Keratinocyte (primary cell): ENCODE measurements around the gene DISC1. TPM values are rescaled to one million over a fixed set of nuclear protein-coding genes. Genes with fewer than 3 reads are reported as not detected.
"Not testable (repeated sequence)": the region's sequence is repeated elsewhere in the genome, so short reads cannot be mapped to it uniquely, and the experiment has no call there.

Experiments used
- DNase-seq: peaks from one replicate; pipeline ENCODE4 v3.0.0-alpha.2; 2011; ENCODE audit warnings: low read depth, missing footprints, low spot score
- FAIRE-seq: peaks from 2 replicates; lab custom pipeline; 2011; peaks lifted over from hg19 to GRCh38; lab: Jason Lieb, UNC
- H2AFZ ChIP-seq: 2 replicates; pipeline ENCODE4 v1.6.0; 2012; ENCODE audit warnings: low read length, control low read depth, inconsistent platforms; ENCODE audit not compliant: control insufficient read depth
- H3K27ac ChIP-seq: 2 replicates; pipeline ENCODE4 v1.5.1; 2011; ENCODE audit warnings: low read length; ENCODE audit not compliant: control insufficient read depth, insufficient read depth
- H3K27me3 ChIP-seq: 3 replicates; pipeline ENCODE4 v1.6.0; 2011; ENCODE audit warnings: low read length; ENCODE audit not compliant: control insufficient read depth, insufficient read depth; ENCODE audit errors: extremely low read depth
- H3K36me3 ChIP-seq, 2 experiments: 2 replicates in 1 of 2; 3 replicates in 1 of 2; pipeline ENCODE4 v1.5.1; 2011; ENCODE audit warnings: low read length in 2 of 2, mild to moderate bottlenecking in 1 of 2; ENCODE audit not compliant: control insufficient read depth in 2 of 2, insufficient read depth in 2 of 2; ENCODE audit errors: extremely low read depth in 1 of 2
- H3K4me1 ChIP-seq: 3 replicates; pipeline ENCODE4 v1.5.1; 2011; ENCODE audit warnings: low read length; ENCODE audit not compliant: control insufficient read depth, insufficient read depth; ENCODE audit errors: extremely low read depth
- H3K4me2 ChIP-seq: 3 replicates; pipeline ENCODE4 v1.6.0; 2011; ENCODE audit warnings: low read depth, low read length; ENCODE audit not compliant: control insufficient read depth, insufficient read depth; ENCODE audit errors: extremely low read depth
- H3K4me3 ChIP-seq, 3 experiments: fragments of 200-600 bp in 1 of 3; sonication (generic) in 1 of 3; 2 replicates in 2 of 3; 3 replicates in 1 of 3; pipeline ENCODE4 v1.5.1; 2011 to 2016; ENCODE audit warnings: low read length in 3 of 3, mild to moderate bottlenecking in 3 of 3, control low read depth in 2 of 3, inconsistent platforms in 1 of 3, low read depth in 1 of 3, mixed read lengths in 1 of 3, mixed run types in 1 of 3, moderate library complexity in 1 of 3; ENCODE audit not compliant: control insufficient read depth in 2 of 3, insufficient read depth in 2 of 3; ENCODE audit errors: extremely low read depth in 1 of 3
- H3K79me2 ChIP-seq: 2 replicates; pipeline ENCODE4 v1.6.0; 2012; ENCODE audit warnings: low read length; ENCODE audit not compliant: control insufficient read depth, insufficient read depth
- H3K9ac ChIP-seq: 3 replicates; pipeline ENCODE4 v1.6.0; 2011; ENCODE audit warnings: low read length; ENCODE audit not compliant: control insufficient read depth, insufficient read depth; ENCODE audit errors: extremely low read depth
- H3K9me1 ChIP-seq: 3 replicates; pipeline ENCODE4 v1.6.0; 2011; ENCODE audit warnings: low read length; ENCODE audit not compliant: control insufficient read depth, insufficient read depth; ENCODE audit errors: extremely low read depth
- H3K9me3 ChIP-seq: 2 replicates; pipeline ENCODE4 v1.5.1; 2012; ENCODE audit warnings: low read depth, low read length; ENCODE audit not compliant: control insufficient read depth
- H4K20me1 ChIP-seq: 3 replicates; pipeline ENCODE4 v1.6.0; 2011; ENCODE audit warnings: low read length; ENCODE audit not compliant: control insufficient read depth, insufficient read depth; ENCODE audit errors: extremely low read depth
- EZH2 ChIP-seq: IDR thresholded peaks from one replicate; pipeline ENCODE4 v1.6.1; 2012; ENCODE audit warnings: inconsistent platforms, mild to moderate bottlenecking, low read length, moderate library complexity
- dilution Hi-C: fragments of 300-500 bp; cut with MboI; formaldehyde crosslinking; loops from one replicate; pipeline ENCODE4 v1.7.0; 2020; ENCODE audit warnings: low sequenced_read_pairs; ENCODE audit not compliant: extremely low pct_ligation_motif_present
- polyA plus RNA-seq, 5 experiments: library from polyadenylated mRNA; depleted of rRNA in 3 of 5; stranded (reverse) in 3 of 5; stranded (forward) in 1 of 5; unstranded in 1 of 5; fragments of >200 nt; gene quantifications; 1 replicate in 1 of 5; 2 replicates in 3 of 5; 3 replicates in 1 of 5; pipeline versions ENCODE4 v1.2.1 to v1.2.3, GENCODE V29; 2011 to 2012; ENCODE audit warnings: missing spikeins in 2 of 5, low read depth in 1 of 5, low replicate concordance in 1 of 5
- TF ChIP-seq, protein P1 (sequence below), 3 experiments: IDR thresholded peaks in 1 of 3; conservative IDR thresholded peaks in 1 of 3; optimal IDR thresholded peaks in 1 of 3; 2 replicates in 2 of 3; 3 replicates in 1 of 3; pipeline versions ENCODE3 to v1.5.1; 2011; ENCODE audit warnings: low read length in 3 of 3, mild to moderate bottlenecking in 3 of 3, moderate library complexity in 2 of 3, control low read depth in 1 of 3, inconsistent platforms in 1 of 3; ENCODE audit not compliant: insufficient read depth in 2 of 3; ENCODE audit errors: extremely low read depth in 1 of 3

The DISC1 gene
- polyA plus RNA-seq, 1 donor (not counting 4 experiments of a cell fraction or from before 2014, with no cell fraction given) = 0.47 TPM

DNA sequence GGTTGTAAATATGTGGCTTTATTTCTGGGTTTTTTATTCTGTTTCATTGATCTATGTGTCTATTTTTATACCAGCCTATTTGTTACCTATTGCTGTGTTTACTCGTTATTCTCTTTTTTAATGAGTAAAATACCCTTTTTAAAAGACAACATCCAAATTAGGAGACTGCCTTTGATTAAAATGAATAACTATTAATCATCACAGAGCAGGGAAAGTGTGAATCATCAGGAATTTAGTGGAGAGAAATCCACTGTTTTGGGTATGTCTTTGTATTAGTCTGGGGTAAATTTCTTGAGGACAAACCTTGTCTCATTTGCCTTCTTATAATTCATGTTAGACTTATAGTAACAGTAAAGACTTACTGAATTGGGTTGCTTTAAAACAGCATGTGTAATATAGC lies 12.1 kb downstream of the DISC1 start:
- Histone ChIP-seq H2AFZ (no peak overlapping the region), H3K9me3 (no peaks in the 10 kb centered on the region), H3K9ac (no peak overlapping the region), H3K9me1 (no peaks in the 10 kb centered on the region), H3K27me3 (no peaks in the 10 kb centered on the region), H3K27ac (no peak overlapping the region), H3K4me1 (peaks cover 5% of the 10 kb centered on the region), H3K79me2 (no peaks in the 10 kb centered on the region), H3K4me3 (no peak overlapping the region), H4K20me1 (no peaks in the 10 kb centered on the region), H3K36me3 (no peaks in the 10 kb centered on the region), H3K4me2 (no peak overlapping the region)
- DNase-seq (no peak), FAIRE-seq (no peak)
- dilution Hi-C loops = no loop called here
- TF ChIP-seq, protein P1, sequence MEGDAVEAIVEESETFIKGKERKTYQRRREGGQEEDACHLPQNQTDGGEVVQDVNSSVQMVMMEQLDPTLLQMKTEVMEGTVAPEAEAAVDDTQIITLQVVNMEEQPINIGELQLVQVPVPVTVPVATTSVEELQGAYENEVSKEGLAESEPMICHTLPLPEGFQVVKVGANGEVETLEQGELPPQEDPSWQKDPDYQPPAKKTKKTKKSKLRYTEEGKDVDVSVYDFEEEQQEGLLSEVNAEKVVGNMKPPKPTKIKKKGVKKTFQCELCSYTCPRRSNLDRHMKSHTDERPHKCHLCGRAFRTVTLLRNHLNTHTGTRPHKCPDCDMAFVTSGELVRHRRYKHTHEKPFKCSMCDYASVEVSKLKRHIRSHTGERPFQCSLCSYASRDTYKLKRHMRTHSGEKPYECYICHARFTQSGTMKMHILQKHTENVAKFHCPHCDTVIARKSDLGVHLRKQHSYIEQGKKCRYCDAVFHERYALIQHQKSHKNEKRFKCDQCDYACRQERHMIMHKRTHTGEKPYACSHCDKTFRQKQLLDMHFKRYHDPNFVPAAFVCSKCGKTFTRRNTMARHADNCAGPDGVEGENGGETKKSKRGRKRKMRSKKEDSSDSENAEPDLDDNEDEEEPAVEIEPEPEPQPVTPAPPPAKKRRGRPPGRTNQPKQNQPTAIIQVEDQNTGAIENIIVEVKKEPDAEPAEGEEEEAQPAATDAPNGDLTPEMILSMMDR (optimal IDR thresholded peaks at IDR 0.05 in 1 of 3, IDR thresholded peaks at IDR 0.05 in 1 of 3, conservative IDR thresholded peaks at IDR 0.05 in 1 of 3; ENCODE audit: extremely low read depth in 1 of 3, insufficient read depth in 2 of 3, low read length in 3 of 3) = no peak
- no peak for TF ChIP-seq EZH2

GRCh38 chr1:231639819-231640218 lies 13.2 kb downstream of the DISC1 start:
- dilution Hi-C loops = no loop called here
- Histone ChIP-seq H3K4me3 (no peak overlapping the region), H3K9me3 (no peaks in the 10 kb centered on the region), H3K4me2 (no peak overlapping the region), H3K9ac (no peak overlapping the region), H3K4me1 (peaks cover 5% of the 10 kb centered on the region), H4K20me1 (no peaks in the 10 kb centered on the region), H3K9me1 (no peaks in the 10 kb centered on the region), H3K27ac (no peak overlapping the region), H2AFZ (no peak overlapping the region), H3K79me2 (no peaks in the 10 kb centered on the region), H3K36me3 (no peaks in the 10 kb centered on the region), H3K27me3 (no peaks in the 10 kb centered on the region)
- TF ChIP-seq, protein P1 (optimal IDR thresholded peaks at IDR 0.05 in 1 of 3, IDR thresholded peaks at IDR 0.05 in 1 of 3, conservative IDR thresholded peaks at IDR 0.05 in 1 of 3; ENCODE audit: extremely low read depth in 1 of 3, insufficient read depth in 2 of 3, low read length in 3 of 3) = no peak
- no peak for TF ChIP-seq EZH2
- FAIRE-seq = no peak
- no peak for DNase-seq

DNA sequence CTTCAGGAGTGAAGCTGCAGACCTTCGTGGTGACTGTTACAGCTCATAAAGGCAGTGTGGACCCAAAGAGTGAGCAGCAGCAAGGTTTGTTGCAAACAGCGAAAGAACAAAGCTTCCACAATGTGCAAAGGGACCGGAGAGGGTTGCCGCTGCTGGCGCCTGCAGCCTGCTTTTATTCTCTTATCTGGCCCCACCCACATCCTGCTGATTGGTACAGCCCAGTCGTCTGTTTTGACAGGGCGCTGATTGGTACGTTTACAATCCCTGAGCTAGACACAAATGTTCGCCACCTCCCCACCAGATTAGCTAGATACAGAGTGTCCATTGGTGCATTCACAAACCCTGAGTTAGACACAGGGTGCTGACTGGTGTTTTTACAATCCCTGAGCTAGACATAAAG lies 14.9 kb downstream of the DISC1 start:
- H3K4me2 ChIP-seq, H3K4me3 ChIP-seq, H4K20me1 ChIP-seq, H3K36me3 ChIP-seq, H3K27ac ChIP-seq, H3K9ac ChIP-seq, H3K79me2 ChIP-seq, H2AFZ ChIP-seq, H3K9me1 ChIP-seq, FAIRE-seq, H3K9me3 ChIP-seq, H3K4me1 ChIP-seq, dilution Hi-C loops, DNase-seq, H3K27me3 ChIP-seq: not testable (repeated sequence)

DNA sequence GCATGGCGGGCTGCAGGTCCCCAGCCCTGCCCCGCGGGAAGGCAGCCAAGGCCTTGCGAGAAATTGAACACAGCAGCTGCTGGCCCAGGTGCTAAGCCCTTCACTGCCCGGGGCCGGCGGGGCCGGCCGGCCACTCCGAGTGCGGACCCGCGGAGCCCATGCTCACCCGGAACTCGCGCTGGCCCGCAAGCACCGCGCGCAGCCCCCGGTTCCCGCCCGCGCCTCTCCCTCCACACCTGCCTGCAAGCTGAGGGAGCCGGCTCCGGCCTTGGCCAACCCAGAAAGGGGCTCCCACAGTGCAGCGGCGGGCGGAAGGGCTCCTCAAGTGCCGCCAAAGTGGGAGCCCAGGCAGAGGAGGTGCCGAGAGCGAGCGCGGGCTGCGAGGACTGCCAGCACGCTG lies 15.5 kb downstream of the DISC1 start:
- H3K4me3 ChIP-seq, H3K9ac ChIP-seq, H3K4me2 ChIP-seq, H3K4me1 ChIP-seq, DNase-seq, H3K27ac ChIP-seq, FAIRE-seq, H4K20me1 ChIP-seq, H3K27me3 ChIP-seq, H3K79me2 ChIP-seq, H3K9me3 ChIP-seq, H3K9me1 ChIP-seq, H2AFZ ChIP-seq, dilution Hi-C loops, H3K36me3 ChIP-seq: not testable (repeated sequence)
